ENCODE data around the gene DSTN. TPM values are rescaled to one million over a fixed set of nuclear protein-coding genes. Genes with fewer than 3 reads are reported as not detected.

Gene DSTN
- total RNA-seq, 1 experiment from 2014 or later: 310 TPM

DNA sequence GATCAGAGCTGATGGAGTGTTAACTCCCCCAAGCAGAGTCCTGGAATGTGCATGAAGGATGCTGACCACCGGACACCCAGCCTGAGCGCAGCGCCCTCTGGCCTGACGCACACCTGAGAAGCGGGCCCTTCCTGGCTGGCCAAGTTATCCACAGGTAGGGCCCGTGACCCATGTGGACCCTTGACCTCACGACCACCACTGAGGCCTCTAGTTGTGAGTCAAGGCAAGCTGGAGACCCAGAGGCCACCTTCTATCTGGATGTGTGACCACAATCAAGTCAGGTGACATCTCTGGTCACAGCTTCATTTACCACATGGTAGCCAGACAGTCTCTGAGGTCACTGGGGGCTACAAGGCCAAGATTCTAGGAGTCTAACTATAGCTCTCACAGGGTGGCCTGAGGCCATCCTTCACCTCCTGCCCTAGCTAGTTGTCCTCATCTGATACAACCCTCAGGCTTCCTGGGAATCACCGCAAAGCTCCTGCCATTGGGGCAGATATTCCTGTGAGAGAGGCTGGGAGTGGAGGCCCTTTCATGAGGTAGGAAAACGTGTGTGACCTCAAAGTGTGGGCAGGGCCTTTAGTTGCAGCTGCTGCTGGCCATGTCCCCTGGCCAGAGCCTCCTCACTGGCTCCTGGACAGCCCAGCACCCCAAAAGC is 53.1 kb downstream of the DSTN start:
- DNase-seq: no peak
- Histone ChIP-seq H3K4me3 (no peak overlapping the region), H3K36me3 (peaks cover 6% of the 10 kb centered on the region), H3K27me3 (no peaks in the 10 kb centered on the region), H3K9me3 (no peaks in the 10 kb centered on the region)

- Histone ChIP-seq H3K27me3 (no peaks in the 10 kb centered on the region), H3K4me3 (no peak overlapping the region), H3K9me3 (no peaks in the 10 kb centered on the region), H3K36me3 (peaks cover 2% of the 10 kb centered on the region)
- no peak for DNase-seq
Measured at GRCh38 chr20:17624070-17624469, 54.2 kb downstream of the DSTN start.

- H3K9me3 ChIP-seq: no peaks in the 10 kb centered on the region
- H3K27me3 ChIP-seq: no peaks in the 10 kb centered on the region
- peaks cover 2% of the 10 kb centered on the region for H3K36me3 ChIP-seq
- no peak overlapping the region for H3K4me3 ChIP-seq
- no peak for DNase-seq
Measured at GRCh38 chr20:17624551-17625245, 54.8 kb downstream of the DSTN start.

DNA sequence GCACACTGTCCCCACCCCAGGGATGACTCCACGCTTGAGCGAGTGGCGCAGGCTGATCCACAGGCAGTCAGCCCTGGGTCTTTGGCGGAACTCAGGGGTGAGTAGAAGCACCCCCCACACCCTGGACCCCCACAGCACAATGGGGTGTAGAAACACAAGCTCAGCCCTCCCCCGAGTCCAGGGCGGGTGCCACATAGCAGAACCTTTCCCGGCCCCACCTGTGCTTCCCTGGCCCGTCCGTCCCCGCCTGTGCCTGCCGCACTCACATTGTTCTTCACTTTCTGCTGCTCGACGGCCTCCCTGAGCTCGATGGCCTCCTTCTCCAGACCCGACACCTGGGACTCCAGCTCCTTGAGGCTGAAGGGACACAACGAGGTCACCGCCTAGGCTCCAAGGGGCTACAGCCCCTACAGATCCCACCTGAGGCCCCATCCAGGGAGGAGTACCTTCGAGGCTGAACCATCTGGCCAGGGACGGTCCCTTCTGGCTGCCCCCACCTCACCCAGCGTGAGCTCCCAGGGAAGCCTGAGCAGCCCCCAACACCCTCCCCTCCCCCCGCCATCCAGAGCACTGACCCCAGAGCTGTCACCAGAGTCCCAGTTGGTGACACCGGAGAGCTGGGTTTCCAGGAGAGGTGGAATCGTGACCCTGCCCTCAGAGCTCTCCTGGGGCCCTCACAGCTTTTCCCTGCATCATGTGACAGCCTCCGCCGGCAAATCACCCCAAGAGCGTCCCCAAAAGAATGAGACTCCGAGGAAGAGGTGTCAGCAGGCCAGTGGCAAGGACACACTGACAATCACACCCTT is 55.6 kb downstream of the DSTN start:
- DNase-seq: no peak
- no peaks in the 10 kb centered on the region for H3K27me3 ChIP-seq
- peaks cover 7% of the 10 kb centered on the region for H3K36me3 ChIP-seq
- no peak overlapping the region for H3K4me3 ChIP-seq
- H3K9me3 ChIP-seq: no peaks in the 10 kb centered on the region

DNA sequence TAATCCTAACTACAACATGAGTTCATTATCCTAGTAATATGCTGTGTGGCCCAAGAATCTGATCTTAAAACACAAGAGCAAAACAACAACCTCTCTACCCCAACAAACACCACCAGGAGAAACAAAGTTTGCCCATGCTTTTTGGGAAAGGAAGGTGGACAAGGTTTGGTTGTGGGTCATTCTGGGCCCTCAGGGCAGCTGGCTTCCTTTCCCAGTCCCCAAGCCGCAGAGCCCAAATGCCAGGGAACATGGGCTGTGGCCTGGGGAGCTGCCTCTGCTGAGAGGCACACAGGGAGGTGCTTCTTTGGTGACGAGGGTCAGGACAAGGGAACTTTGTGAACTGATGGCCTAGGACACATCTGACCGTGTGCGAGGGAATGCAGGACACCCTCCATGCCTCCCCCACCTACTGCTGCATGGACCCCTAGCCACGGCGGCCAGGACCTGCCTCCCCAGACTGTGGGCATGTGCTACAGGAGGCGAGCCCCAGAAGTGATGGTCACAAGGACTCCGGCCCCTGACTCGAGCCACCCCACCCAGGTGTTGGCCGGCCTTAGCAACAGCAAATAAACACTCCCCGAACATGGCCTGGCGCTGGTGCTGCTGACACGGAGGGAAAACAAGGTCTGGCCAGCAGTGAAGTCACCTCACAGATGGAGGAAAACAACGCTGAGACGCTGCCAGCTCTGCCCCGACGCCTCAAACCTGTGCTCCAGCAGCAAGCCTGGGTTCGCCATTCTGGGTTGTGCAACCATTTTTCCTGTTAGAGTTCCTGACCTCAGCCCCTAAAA is 56.5 kb downstream of the DSTN start:
- H3K9me3 ChIP-seq: no peaks in the 10 kb centered on the region
- H3K4me3 ChIP-seq: no peak overlapping the region
- H3K36me3 ChIP-seq: peaks cover 12% of the 10 kb centered on the region
- no peak for DNase-seq
- H3K27me3 ChIP-seq: no peaks in the 10 kb centered on the region

- H3K4me3 ChIP-seq: no peak overlapping the region
- DNase-seq: no peak
- H3K27me3 ChIP-seq: no peaks in the 10 kb centered on the region
- H3K9me3 ChIP-seq: no peaks in the 10 kb centered on the region
- peaks cover 16% of the 10 kb centered on the region for H3K36me3 ChIP-seq
Measured at GRCh38 chr20:17627101-17627955, 57.5 kb downstream of the DSTN start.

GRCh38 chr20:17628101-17628841 is 58.4 kb downstream of the DSTN start:
- no peak overlapping the region for H3K4me3 ChIP-seq
- H3K36me3 ChIP-seq: peaks cover 19% of the 10 kb centered on the region
- no peaks in the 10 kb centered on the region for H3K27me3 ChIP-seq
- no peak for DNase-seq
- no peaks in the 10 kb centered on the region for H3K9me3 ChIP-seq

GRCh38 chr20:17629025-17629424 is 59.1 kb downstream of the DSTN start:
- peaks cover 19% of the 10 kb centered on the region for H3K36me3 ChIP-seq
- no peak for DNase-seq

DNA sequence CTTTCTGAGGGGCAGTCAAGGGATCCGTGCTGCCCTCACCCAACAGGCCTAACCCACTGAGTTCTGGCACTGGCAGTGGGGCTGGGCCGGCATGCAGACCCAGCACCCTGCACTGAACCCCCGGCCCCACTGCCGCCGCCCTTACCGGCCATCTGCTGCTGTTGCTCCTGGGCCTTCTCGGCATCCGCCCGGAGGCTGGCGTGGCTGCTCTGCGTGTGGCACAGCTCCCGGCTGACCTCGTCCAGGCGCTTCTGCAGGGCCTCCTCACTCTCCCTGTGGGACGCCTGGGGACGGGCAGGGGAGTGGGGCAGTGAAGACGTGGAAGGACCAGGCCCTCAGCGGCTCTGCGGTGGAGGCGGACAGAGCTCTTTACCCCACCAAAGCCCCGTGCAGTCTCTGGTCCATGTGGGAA is 59.8 kb downstream of the DSTN start:
- no peaks in the 10 kb centered on the region for H3K9me3 ChIP-seq
- no peak for DNase-seq
- H3K27me3 ChIP-seq: no peaks in the 10 kb centered on the region
- peaks cover 19% of the 10 kb centered on the region for H3K36me3 ChIP-seq
- no peak overlapping the region for H3K4me3 ChIP-seq

More at GRCh38 chr20:17629025-17629424, 59.1 kb downstream of the DSTN start:
- Histone ChIP-seq H3K27me3 (no peaks in the 10 kb centered on the region), H3K9me3 (no peaks in the 10 kb centered on the region), H3K4me3 (no peak overlapping the region)

DNA sequence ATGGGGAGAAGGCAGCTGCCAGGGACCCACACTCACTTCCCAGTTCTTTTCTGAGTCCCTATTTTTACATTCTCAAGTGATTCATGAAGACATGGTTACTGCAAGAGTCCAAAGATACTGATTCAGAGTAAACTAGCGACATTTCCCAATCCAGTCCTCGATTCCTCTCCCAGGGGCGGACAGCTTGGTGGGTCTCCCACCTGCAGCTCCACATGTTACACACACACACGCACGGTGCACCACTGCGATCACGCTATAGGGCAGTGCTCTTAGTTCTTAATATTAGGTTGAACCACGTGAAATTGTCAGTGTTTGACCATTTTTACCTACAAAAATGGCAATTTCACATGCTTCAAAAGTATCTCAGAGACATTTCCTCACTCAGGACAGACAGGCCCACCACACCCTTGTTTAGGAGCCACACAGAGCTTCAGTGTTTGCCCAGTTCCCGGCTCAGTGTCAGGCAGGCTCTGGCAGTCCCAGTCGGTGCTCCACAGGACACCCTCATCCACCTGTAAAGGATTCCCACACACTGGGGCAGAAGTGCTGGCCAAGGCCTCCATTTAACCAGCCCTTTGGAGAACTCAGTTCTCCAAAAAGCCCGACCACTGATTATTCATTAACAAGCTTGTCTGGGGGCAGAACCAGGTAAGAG is 60.4 kb downstream of the DSTN start:
- no peak for DNase-seq
- H3K36me3 ChIP-seq: peaks cover 20% of the 10 kb centered on the region

GRCh38 chr20:17630806-17631195 is 60.9 kb downstream of the DSTN start:
- Histone ChIP-seq H3K27me3 (no peaks in the 10 kb centered on the region), H3K4me3 (no peak overlapping the region), H3K9me3 (no peaks in the 10 kb centered on the region), H3K36me3 (peaks cover 22% of the 10 kb centered on the region)
- DNase-seq: no peak

More for the DNA sequence above, 60.4 kb downstream of the DSTN start:
- no peak overlapping the region for H3K4me3 ChIP-seq
- no peaks in the 10 kb centered on the region for H3K9me3 ChIP-seq
- H3K27me3 ChIP-seq: no peaks in the 10 kb centered on the region

GRCh38 chr20:17631576-17632319 is 61.9 kb downstream of the DSTN start:
- DNase-seq: no peak
- Histone ChIP-seq H3K36me3 (peaks cover 29% of the 10 kb centered on the region), H3K9me3 (no peaks in the 10 kb centered on the region), H3K4me3 (no peak overlapping the region), H3K27me3 (no peaks in the 10 kb centered on the region)

GRCh38 chr20:17633221-17633849 is 63.5 kb downstream of the DSTN start:
- Histone ChIP-seq H3K27me3 (no peaks in the 10 kb centered on the region), H3K4me3 (no peak overlapping the region), H3K9me3 (no peaks in the 10 kb centered on the region), H3K36me3 (peaks cover 27% of the 10 kb centered on the region)
- DNase-seq: no peak
